Measurements from ENCODE around the gene MPC2.
"Not testable (repeated sequence)": the region's sequence is repeated elsewhere in the genome, so short reads cannot be mapped to it uniquely, and the experiment has no call there.

MPC2 gene

GRCh38 chr1:167934426-167935215, 2.3 kb downstream of the MPC2 start:
- no peak for DNase-seq

DNA sequence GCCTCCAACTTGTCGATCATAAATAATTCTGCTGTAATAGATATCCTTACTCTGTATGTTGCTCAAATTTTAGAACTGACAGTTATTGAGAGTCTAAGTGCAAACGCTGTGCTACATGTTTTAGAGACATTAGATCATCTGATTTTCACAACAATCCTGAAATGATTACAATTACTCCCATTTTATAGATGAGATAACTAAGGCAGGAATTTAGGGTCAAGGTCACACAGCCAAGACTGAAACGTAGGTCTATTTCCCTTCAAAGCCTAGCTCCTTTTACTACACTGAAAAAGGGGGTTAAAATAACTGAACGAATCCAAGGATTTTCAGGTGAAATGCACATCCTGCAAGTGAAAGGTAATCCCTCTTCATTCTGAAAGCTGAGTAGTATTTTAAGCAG, 3.1 kb downstream of the MPC2 start:
- no peak for DNase-seq

GRCh38 chr1:167929725-167930124, 7.1 kb downstream of the MPC2 start:
- DNase-seq = no peak

- not testable (repeated sequence) for DNase-seq
These were observed 8.0 kb downstream of the MPC2 start for GRCh38 chr1:167928919-167929318.

DNA sequence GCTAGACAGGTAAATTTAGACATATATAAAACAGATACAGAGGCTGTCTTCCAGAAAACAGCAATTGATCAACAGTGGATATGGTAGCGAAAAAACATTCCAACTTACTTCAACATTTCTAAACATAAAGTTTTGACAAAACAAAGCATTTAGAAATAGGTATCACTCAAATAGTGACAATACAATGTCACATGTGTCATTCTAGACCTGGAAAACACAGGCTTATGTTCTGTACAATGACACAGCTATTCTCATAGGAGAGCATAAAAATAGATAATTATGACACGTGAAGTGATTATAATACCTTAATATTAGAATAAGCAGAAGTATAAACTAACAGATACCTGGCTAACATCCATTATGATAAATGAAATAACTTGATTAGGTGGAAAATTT, 8.4 kb downstream of the MPC2 start:
- no peak for DNase-seq

DNA sequence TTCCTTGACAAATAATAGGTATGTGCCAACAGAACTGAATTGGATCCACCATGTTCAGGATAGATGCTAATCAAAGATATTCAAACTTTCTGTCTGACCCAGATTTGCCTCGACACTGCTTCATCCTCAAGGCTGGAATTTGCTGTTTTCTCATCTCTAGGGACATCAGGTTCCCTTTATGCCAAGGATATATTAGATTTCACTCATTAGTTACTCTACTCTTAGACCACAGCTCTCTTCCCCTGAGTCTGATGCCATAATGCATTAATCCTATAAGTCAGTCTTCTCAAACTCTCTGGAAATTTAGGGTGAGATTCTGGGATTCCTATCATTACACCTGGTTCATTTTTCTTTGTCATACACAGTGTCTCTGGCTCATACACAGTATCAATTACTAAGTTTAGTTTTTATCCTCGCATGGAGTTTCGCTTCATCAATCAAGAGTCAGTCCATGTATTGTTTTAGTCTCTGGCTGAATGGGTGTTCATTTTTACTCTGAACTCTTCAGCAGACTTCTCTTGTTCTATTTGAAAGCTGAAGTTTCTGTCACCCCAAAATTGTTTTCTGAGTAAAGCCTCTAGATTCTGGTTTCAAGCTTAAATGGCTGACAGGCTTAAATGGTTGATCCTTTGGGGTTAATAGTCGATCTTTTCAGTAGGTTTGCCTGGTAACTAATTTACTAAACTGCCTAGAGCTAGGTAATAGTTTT, 9.7 kb downstream of the MPC2 start:
- no peak for DNase-seq

GRCh38 chr1:167926486-167926997, 10.3 kb downstream of the MPC2 start:
- no peak for DNase-seq

DNA sequence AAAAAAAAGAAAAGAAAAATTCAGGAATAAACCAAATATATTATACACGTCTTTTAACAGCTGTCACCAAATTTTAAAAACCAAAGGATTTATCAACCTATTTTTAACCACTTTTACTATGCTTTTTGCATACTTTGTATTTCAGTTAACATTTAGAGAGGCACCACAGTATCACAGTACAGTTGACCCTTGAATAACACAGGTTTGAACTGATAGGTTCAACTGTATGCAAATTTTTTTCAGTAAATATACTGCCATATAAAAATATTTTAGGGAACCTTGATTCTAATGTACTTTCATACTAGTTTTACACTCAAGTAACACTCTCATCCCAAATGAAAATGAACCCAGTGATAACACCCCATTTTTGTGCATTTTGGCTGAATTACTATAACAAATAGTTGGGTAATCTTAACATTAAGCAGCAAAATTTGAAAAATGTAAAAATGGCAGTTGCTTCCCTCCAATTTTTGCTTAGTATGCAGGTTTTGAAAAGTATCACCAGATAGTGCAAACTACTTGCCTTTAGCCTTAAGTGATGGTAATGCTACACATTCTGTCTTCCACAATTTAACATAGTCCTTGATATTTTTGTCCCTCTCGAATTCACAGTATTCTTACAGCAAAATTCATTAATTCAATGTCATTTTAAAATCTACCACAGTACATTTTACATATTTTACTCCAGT, 12.2 kb downstream of the MPC2 start:
- no peak for DNase-seq

DNA sequence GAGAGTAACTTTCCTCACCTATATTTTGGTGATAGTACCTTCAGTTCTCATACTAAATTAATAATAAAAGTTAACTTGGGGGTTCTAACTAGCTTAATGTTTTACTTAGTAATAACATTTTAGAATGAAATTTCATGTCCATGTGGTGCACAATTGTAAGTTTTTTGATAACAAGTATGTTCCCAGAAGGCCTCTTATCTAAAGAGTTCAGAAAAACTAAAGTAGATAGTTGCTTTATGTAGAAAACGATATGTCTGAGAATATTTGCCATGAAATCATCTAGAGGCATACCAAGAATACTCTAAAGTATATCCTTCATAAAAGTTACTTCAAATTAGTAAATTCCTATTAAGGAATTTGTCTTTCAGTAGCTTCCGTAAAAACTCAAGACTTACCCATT, 12.8 kb downstream of the MPC2 start:
- no peak for DNase-seq

DNA sequence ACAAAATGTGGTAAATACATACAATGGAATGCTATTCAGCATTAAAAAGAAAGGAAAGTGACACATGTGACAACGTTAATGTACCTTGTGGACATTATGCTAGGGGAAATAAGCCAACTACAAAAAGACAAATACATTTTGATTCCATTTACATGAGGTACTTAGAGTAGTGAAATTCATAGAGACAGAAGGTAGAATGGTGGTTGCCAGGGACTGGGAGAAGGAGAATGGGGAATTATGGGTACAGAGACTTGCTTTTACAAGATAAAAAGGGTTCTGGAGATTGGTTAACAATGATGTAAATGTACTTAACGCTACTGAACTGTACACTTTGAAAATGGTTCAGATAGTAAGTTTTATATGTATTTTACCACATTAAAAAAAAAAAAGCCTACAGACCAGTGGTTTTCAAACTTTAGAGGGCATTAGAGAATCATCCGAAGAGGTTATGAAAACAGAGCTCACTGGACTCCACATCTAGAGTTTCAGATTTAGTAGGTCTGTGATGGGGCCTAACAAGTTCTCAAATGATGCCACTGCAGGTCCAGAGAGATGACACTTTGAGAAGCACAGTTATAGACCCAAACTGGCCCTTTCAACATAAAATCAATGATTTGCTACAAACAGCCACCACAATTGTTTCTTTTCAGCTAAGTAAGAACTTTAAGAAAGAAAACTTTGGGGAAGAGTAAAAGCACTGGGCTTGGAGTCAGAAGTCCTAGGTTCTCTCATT, 13.4 kb downstream of the MPC2 start:
- no peak for DNase-seq

- DNase-seq = no peak
These were observed 14.2 kb downstream of the MPC2 start for GRCh38 chr1:167922611-167923074.

DNA sequence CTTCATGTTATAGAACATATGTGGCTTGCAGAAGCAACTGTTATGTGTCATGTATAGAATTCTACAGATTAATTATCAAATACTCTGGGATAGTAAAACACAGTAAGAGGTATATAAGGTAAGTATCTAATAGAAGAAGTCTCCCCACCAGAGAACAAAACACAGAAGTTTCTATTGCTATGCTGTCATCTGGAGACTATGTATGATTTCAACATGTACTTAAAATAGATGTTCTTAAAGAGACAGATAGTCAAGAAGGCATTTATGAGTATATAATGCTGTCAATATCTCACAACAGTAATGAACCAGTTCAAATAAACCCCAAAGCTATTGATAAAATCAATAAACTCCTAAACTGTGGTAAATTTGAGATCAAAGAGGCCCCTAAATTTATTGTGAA, 14.8 kb downstream of the MPC2 start:
- no peak for DNase-seq

GRCh38 chr1:167916766-167917511, 19.9 kb downstream of the MPC2 start:
- no peak for DNase-seq

DNA sequence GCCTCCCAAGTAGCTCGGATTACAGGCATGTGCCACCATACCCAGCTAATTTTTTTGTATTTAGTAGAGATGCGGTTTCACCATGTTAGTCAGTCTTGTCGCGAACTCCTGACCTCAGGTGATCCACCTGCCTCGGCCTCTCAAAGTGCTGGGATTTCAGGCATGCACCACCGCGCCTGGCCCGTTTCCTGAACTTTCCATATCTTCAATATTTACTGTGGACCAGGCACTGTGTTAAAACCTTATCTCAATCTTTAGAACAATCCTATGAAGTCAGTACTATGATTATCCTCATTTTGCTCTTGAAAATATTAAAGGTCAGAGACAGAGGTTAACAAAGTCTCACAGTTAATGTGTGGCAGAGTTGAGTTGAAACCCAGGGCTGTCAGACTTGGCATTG, 21.3 kb downstream of the MPC2 start:
- DNase-seq = no peak

GRCh38 chr1:167913895-167914496, 22.9 kb downstream of the MPC2 start, which contains the start of gene ADCY10:
Gene ADCY10, minus strand, starts transcription at chr1:167914134. Its CDS starts 8,994 bp downstream, at chr1:167905140.
- no peak for DNase-seq

DNA sequence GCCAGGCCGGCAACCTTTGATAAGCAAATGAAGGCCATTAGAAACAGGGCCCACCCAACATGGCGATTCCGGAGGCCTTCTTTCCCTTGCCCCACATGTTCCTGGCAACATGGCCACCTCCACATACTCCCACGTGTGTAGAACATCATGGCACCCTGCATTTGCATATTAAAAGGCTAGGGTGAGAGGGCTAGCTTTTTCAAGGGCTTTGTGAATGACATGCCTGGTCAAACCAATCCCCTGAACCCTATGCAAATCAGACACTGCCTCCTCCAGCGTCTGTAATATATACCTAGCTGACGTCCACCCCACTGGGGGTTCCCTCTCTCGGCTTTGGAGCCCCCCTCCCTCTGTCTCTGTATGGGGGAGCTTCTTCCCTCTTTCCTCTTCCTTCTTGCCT, 24.6 kb downstream of the MPC2 start:
- no peak for DNase-seq

- DNase-seq = no peak
These were observed 25.5 kb downstream of the MPC2 start for GRCh38 chr1:167911413-167911812.

DNA sequence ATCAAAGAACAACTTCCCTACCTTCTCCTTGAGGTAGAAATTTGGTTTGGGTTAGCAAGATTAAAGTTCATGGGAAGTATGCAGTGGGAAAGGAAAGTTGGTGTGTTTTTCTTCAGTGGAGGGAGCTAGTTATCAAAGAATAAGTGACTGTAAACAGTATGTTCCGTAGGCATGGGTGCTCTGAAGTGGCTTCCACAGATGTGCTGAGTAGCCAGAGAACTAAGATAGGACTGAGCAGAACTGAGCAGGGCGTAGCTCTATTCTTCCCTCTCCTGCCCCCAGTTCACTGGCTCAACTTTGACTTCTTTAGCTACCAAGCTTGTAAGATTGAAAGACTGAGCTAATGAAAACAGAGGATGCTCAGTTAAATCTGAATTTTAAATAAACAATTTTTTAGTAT, 26.3 kb downstream of the MPC2 start:
- no peak for DNase-seq

- no peak for DNase-seq
These were observed 27.1 kb downstream of the MPC2 start for GRCh38 chr1:167909691-167910180.

DNA sequence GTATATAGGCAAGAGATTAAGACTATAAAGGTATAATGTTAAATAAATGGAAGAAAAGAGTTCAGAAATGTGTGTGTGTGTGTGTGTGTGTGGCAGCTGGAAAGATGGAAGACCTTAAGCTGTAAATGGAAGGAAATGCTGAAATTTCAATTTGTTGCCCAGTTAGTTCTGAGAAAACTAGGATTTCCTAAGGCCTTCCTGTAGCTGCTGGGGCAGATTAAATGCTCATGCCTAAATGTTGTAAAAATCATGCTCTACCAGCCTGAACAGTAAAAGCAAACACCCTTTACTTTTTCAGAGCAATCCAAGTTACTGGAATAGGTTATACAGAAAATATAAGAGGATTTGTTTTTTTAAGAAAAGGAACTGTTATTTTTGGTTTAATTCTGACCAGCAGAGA, 31.2 kb downstream of the MPC2 start:
- DNase-seq = no peak

- DNase-seq = no peak
These were observed 31.7 kb downstream of the MPC2 start for GRCh38 chr1:167905182-167905581.

Measured in RPMI8226 (cell line).